ENCODE measurements around the gene SBNO2. TPM values are rescaled to one million over a fixed set of nuclear protein-coding genes. Genes with fewer than 3 reads are reported as not detected.
"Not testable (repeated sequence)": the region's sequence is repeated elsewhere in the genome, so short reads cannot be mapped to it uniquely, and the experiment has no call there.

Gene SBNO2
- total RNA-seq, 6 experiments from 2014 or later: 21.5 to 54.4 (median 25.5) TPM

GRCh38 chr19:1115646-1116420, 58.2 kb downstream of the SBNO2 start:
- no peaks in the 10 kb centered on the region for H3K9me3 ChIP-seq
- H3K4me3 ChIP-seq: no peak overlapping the region
- no peak for TF ChIP-seq POLR2A (IDR thresholded peaks at IDR 0.05)
- TF ChIP-seq, protein P1, sequence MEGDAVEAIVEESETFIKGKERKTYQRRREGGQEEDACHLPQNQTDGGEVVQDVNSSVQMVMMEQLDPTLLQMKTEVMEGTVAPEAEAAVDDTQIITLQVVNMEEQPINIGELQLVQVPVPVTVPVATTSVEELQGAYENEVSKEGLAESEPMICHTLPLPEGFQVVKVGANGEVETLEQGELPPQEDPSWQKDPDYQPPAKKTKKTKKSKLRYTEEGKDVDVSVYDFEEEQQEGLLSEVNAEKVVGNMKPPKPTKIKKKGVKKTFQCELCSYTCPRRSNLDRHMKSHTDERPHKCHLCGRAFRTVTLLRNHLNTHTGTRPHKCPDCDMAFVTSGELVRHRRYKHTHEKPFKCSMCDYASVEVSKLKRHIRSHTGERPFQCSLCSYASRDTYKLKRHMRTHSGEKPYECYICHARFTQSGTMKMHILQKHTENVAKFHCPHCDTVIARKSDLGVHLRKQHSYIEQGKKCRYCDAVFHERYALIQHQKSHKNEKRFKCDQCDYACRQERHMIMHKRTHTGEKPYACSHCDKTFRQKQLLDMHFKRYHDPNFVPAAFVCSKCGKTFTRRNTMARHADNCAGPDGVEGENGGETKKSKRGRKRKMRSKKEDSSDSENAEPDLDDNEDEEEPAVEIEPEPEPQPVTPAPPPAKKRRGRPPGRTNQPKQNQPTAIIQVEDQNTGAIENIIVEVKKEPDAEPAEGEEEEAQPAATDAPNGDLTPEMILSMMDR (IDR thresholded peaks at IDR 0.05): no peak
- WGBS (ENCODE audit: insufficient coverage, low coverage, low lambda C conversion rate, missing lambda C conversion rate): 76% methylated on average over 9 of the region's 35 CpGs
- intact Hi-C loops (cut with DNase I): loop anchor here (5.0 to 10.0 kb wide), 2 partner anchors 69 to 76 kb away; no protein-coding TSS in a partner anchor
- H3K27me3 ChIP-seq: no peaks in the 10 kb centered on the region
- H3K27ac ChIP-seq: no peak overlapping the region
- peaks cover 0 to 13% (median 2%) of the 10 kb centered on the region in 4 donors for H3K4me1 ChIP-seq
- no peak for ATAC-seq
- no peak for DNase-seq
- peaks cover 14 to 81% (median 39%) of the 10 kb centered on the region in 4 donors for H3K36me3 ChIP-seq

- not testable (repeated sequence) for H3K27me3 ChIP-seq, H3K27ac ChIP-seq, H3K9me3 ChIP-seq, DNase-seq, ATAC-seq, H3K4me3 ChIP-seq
- intact Hi-C loops (cut with DNase I): loop anchor here (5.0 to 10.0 kb wide), 2 partner anchors 70 to 78 kb away; no protein-coding TSS in a partner anchor
- H3K4me1 ChIP-seq: peaks cover 0 to 13% (median 2%) of the 10 kb centered on the region in 4 donors
- WGBS (ENCODE audit: insufficient coverage, low coverage, low lambda C conversion rate, missing lambda C conversion rate): 96% methylated on average over 7 of the region's 9 CpGs
- H3K36me3 ChIP-seq: peaks cover 14 to 70% (median 34%) of the 10 kb centered on the region in 4 donors
These were observed 59.3 kb downstream of the SBNO2 start for GRCh38 chr19:1114728-1115127.

GRCh38 chr19:1113986-1114483, 60.0 kb downstream of the SBNO2 start:
- DNase-seq (no peak), ATAC-seq (peak; percentile 3 to 12 (median 8))
- no peaks in the 10 kb centered on the region for H3K27me3 ChIP-seq
- H3K9me3 ChIP-seq: no peaks in the 10 kb centered on the region
- H3K27ac ChIP-seq: peak overlapping the region; percentile 38 to 90 (median 78)
- intact Hi-C loops (cut with DNase I): loop anchor here in 1 of 2 donors (10.0 kb wide), 1 partner anchor 71 kb away; no protein-coding TSS in a partner anchor
- WGBS (ENCODE audit: insufficient coverage, low coverage, low lambda C conversion rate, missing lambda C conversion rate): 31% methylated on average over 4 of the region's 25 CpGs
- H3K36me3 ChIP-seq: peaks cover 12 to 66% (median 33%) of the 10 kb centered on the region in 4 donors
- no peak for TF ChIP-seq POLR2A (IDR thresholded peaks at IDR 0.05)
- TF ChIP-seq, protein P1 (IDR thresholded peaks at IDR 0.05): no peak
- H3K4me1 ChIP-seq: peaks cover 0 to 13% (median 2%) of the 10 kb centered on the region in 4 donors
- H3K4me3 ChIP-seq: no peak overlapping the region

DNA sequence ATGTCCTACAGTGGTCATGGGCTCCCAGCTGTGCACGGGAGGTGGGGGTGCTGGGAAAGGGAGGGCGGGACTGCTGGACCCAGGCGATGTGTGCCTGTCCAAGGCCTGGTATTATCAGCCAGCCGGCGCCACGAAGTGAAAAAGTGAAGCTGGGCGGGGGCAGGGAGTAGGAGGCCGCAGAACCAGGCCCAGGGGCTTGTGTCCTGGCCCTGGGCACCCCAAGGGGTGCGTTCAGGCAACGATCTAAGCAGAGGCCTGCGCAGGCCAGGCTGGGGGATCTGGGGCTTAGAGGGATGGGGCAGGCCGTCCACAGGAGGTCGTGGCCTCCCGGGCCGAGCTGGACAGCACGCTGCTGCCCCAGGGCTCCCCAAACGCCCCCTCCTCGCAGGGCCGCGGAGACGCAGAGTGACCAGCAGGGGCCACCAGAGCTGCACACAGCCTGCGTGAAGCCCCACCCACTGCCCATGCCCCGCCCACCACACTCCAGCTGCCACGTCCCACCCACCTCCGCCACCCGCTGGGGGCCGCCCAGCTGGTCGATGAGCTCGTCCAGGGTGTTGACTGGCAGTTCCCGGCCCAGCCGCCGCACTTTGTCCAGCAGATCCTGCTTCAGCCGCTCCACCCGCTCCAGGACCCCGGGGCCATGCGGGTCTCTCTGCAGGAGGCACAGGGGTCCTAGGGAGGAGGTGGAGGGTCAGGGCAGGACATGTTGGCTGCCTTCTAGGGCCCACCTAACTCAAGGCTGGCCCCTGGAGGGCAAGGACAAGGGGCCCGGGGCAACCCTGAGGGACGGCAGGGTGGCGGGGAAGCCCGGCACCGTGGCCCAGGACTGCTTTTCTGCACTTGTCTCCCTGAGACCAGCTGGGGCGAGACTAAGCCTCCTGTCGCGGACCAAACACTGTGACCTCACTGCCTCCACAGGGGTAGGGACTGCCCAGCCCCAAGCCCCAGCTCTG, 60.8 kb downstream of the SBNO2 start:
- H3K4me1 ChIP-seq: peaks cover 0 to 13% (median 2%) of the 10 kb centered on the region in 4 donors
- peaks cover 10 to 65% (median 29%) of the 10 kb centered on the region in 4 donors for H3K36me3 ChIP-seq
- no peaks in the 10 kb centered on the region for H3K27me3 ChIP-seq
- H3K4me3 ChIP-seq: no peak overlapping the region
- peak overlapping the region; percentile 38 to 90 (median 78) for H3K27ac ChIP-seq
- DNase-seq (peak; percentile 97 to 99 (median 98)), ATAC-seq (peak; percentile 89 to 96 (median 93))
- intact Hi-C loops (cut with DNase I): loop anchor here in 1 of 2 donors (10.0 kb wide), 1 partner anchor 71 kb away; no protein-coding TSS in a partner anchor
- no peaks in the 10 kb centered on the region for H3K9me3 ChIP-seq
- TF ChIP-seq, protein P1 (IDR thresholded peaks at IDR 0.05): peak; percentile 86 to 98 (median 92)
- TF ChIP-seq POLR2A (IDR thresholded peaks at IDR 0.05): peak; percentile 33
- 10% methylated on average over 6 of the region's 44 CpGs for WGBS (ENCODE audit: insufficient coverage, low coverage, low lambda C conversion rate, missing lambda C conversion rate)

Measured in right lobe of liver (tissue), 6 donors.